Neural cell (in vitro differentiated cells): Measurements from ENCODE around the gene GIPC3.

Experiments used
- EZH2 ChIP-seq: fragments of 200-600, 300-800 bp; shearing (Covaris generic), sonication (generic); IDR thresholded peaks from 2 replicates; pipeline ENCODE4 v1.6.1; 2014; ENCODE audit warnings: antibody characterized with exemption, low read length, borderline replicate concordance, mild to moderate bottlenecking; ENCODE audit not compliant: insufficient read depth, poor library complexity, severe bottlenecking
- POLR2AphosphoS5 ChIP-seq: IDR thresholded peaks from 2 replicates; pipeline ENCODE4 v1.6.1; 2012
- TAF1 ChIP-seq: IDR thresholded peaks from 2 replicates; pipeline ENCODE4 v1.6.1; 2012; ENCODE audit warnings: low read depth
- TF ChIP-seq, protein P1 (sequence below): fragments of 450-650 bp; IDR thresholded peaks from 2 replicates; pipeline ENCODE4 v1.5.1; 2014; ENCODE audit warnings: antibody characterized with exemption, mild to moderate bottlenecking, moderate library complexity; ENCODE audit not compliant: poor library complexity, severe bottlenecking

DNA sequence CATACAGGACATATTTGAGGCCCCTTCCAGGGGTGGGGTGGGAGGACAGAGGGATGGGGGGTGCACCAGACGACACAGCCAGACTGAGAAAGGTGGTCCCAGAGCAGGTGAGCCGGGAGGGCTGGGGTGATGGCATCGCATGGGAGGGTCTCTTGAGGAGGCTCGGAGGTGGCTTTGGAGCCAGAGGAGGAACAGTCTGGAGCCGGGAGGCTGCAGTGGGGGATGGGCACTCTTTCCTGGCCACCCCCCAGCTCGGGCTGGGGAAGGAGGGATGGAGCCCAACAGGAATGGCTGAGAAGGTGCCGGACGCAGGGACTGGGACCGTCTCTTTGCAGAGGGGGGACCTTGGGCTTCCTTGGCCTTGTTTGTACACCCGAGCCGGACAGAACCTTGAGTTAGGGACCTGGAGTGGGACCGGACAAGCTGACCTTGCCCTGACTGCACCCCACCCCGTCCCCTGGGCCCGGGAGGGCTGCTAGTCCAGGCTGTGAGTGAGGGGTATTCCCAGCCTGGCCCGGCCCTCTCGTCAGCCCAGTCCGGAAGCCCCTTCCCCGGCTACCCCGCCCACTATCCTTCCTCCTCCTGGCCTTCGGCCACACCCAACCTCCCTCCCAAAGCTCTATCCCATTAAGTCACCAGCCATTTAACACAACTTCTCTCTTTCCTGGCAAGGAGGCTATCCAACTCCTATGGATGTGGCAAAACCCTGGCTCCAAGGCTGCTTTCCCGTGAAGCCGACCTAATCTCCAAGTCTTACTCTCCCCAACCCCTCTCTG is 22.2 kb downstream of the GIPC3 start:
- TF ChIP-seq POLR2AphosphoS5 (no peak), TAF1 (no peak), EZH2 (no peak)
- TF ChIP-seq, protein P1, sequence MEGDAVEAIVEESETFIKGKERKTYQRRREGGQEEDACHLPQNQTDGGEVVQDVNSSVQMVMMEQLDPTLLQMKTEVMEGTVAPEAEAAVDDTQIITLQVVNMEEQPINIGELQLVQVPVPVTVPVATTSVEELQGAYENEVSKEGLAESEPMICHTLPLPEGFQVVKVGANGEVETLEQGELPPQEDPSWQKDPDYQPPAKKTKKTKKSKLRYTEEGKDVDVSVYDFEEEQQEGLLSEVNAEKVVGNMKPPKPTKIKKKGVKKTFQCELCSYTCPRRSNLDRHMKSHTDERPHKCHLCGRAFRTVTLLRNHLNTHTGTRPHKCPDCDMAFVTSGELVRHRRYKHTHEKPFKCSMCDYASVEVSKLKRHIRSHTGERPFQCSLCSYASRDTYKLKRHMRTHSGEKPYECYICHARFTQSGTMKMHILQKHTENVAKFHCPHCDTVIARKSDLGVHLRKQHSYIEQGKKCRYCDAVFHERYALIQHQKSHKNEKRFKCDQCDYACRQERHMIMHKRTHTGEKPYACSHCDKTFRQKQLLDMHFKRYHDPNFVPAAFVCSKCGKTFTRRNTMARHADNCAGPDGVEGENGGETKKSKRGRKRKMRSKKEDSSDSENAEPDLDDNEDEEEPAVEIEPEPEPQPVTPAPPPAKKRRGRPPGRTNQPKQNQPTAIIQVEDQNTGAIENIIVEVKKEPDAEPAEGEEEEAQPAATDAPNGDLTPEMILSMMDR = no peak
